DMS 273 treated with DMSO at 0.1 percent for 48 hours (cell line): ENCODE results near the gene NME7.
"Not testable (repeated sequence)": the region's sequence is repeated elsewhere in the genome, so short reads cannot be mapped to it uniquely, and the experiment has no call there.

ENCODE experiments used
- DNase-seq: peaks from one replicate; lab custom pipeline; 2025; lab: John Stamatoyannopoulos, UW

Gene NME7

GRCh38 chr1:169367686-169368405 lies at the start of gene NME7, which contains the start of gene BLZF1:
TSS of gene NME7 (minus strand) at chr1:169367797. CDS start at chr1:169367710, 87 bp downstream.
TSS of gene BLZF1 (plus strand) at chr1:169368195. CDS start at chr1:169369523, 1,328 bp downstream.
- peak; percentile 96 for DNase-seq

- no peak for DNase-seq
Observed at GRCh38 chr1:169414952-169415351, 47.4 kb upstream of the NME7 start.

GRCh38 chr1:169408340-169408739 lies 40.7 kb upstream of the NME7 start:
- DNase-seq: not testable (repeated sequence)

- not testable (repeated sequence) for DNase-seq
Observed at GRCh38 chr1:169402578-169402977, 35.0 kb upstream of the NME7 start.

- no peak for DNase-seq
Observed at GRCh38 chr1:169395955-169396354, 28.4 kb upstream of the NME7 start.

- DNase-seq: no peak
Observed at GRCh38 chr1:169392406-169392805, 24.8 kb upstream of the NME7 start.

- no peak for DNase-seq
Observed at GRCh38 chr1:169390303-169390702, 22.7 kb upstream of the NME7 start.

- no peak for DNase-seq
Observed at GRCh38 chr1:169387399-169387798, 19.8 kb upstream of the NME7 start.

GRCh38 chr1:169383449-169383848 lies 15.9 kb upstream of the NME7 start:
- DNase-seq: no peak

- no peak for DNase-seq
Observed at GRCh38 chr1:169381162-169381561, 13.6 kb upstream of the NME7 start.

- no peak for DNase-seq
Observed at GRCh38 chr1:169371404-169371803, 3.8 kb upstream of the NME7 start.

- DNase-seq: no peak
Observed at GRCh38 chr1:169368406-169368769, 791 bp upstream of the NME7 start.

GRCh38 chr1:169367096-169367685 lies 406 bp downstream of the NME7 start:
- no peak for DNase-seq

- no peak for DNase-seq
Observed at GRCh38 chr1:169364948-169365347, 2.6 kb downstream of the NME7 start.

GRCh38 chr1:169363046-169363730 lies 4.4 kb downstream of the NME7 start:
- no peak for DNase-seq

- DNase-seq: no peak
Observed at GRCh38 chr1:169361281-169361680, 6.3 kb downstream of the NME7 start.

- no peak for DNase-seq
Observed at GRCh38 chr1:169360415-169360814, 7.2 kb downstream of the NME7 start.

- DNase-seq: no peak
Observed at GRCh38 chr1:169348383-169349036, 19.1 kb downstream of the NME7 start.

GRCh38 chr1:169347688-169348382 lies 19.8 kb downstream of the NME7 start:
- DNase-seq: no peak

- DNase-seq: no peak
Observed at GRCh38 chr1:169346036-169346589, 21.5 kb downstream of the NME7 start.

GRCh38 chr1:169345511-169345910 lies 22.1 kb downstream of the NME7 start:
- no peak for DNase-seq

- not testable (repeated sequence) for DNase-seq
Observed at GRCh38 chr1:169342096-169342495, 25.5 kb downstream of the NME7 start.
